OCI-LY1 (cell line): ENCODE data around the gene IL16.

Experiments used
- EZH2 ChIP-seq: fragments of 200-600 bp; sonication (generic), shearing (Covaris generic); IDR thresholded peaks from 2 replicates; pipeline ENCODE4 v1.8.0; 2017; ENCODE audit warnings: borderline replicate concordance, mixed run types, mild to moderate bottlenecking, antibody characterized with exemption, low read length, moderate library complexity, mixed read lengths
- TF ChIP-seq, protein P1 (sequence below): fragments of 200-600 bp; sonication (generic), shearing (Covaris generic); IDR thresholded peaks from 2 replicates; pipeline ENCODE4 v1.5.1; 2017; ENCODE audit warnings: mild to moderate bottlenecking, antibody characterized with exemption, low read length, moderate library complexity, mixed read lengths

DNA sequence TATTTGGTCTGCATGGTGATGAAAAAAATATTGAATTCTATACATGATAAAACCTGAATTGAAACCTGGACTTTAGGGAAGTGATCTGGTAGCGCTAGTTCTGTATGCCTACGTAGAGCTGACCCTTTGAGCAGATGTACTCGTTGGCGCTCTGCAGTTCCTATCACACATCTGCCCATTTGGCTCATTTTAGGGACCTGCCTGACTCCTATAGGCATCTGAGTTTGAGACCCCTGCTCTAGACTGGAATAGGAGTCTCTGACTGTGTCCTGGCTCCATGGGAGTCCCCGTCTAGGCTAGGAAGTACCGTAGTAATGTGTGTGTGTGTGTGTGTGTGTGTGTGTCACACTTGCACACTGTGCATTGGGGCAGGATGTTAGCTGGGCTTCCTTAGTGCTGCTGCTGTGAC, 106.0 kb downstream of the IL16 start:
- TF ChIP-seq, protein P1, sequence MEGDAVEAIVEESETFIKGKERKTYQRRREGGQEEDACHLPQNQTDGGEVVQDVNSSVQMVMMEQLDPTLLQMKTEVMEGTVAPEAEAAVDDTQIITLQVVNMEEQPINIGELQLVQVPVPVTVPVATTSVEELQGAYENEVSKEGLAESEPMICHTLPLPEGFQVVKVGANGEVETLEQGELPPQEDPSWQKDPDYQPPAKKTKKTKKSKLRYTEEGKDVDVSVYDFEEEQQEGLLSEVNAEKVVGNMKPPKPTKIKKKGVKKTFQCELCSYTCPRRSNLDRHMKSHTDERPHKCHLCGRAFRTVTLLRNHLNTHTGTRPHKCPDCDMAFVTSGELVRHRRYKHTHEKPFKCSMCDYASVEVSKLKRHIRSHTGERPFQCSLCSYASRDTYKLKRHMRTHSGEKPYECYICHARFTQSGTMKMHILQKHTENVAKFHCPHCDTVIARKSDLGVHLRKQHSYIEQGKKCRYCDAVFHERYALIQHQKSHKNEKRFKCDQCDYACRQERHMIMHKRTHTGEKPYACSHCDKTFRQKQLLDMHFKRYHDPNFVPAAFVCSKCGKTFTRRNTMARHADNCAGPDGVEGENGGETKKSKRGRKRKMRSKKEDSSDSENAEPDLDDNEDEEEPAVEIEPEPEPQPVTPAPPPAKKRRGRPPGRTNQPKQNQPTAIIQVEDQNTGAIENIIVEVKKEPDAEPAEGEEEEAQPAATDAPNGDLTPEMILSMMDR = no peak
- no peak for TF ChIP-seq EZH2
